HCT116 (cell line): ENCODE results near the gene HBA2. TPM values are rescaled to one million over a fixed set of nuclear protein-coding genes. Genes with fewer than 3 reads are reported as not detected.

Experiments
- total RNA-seq: library from RNA; stranded (reverse); gene quantifications from one replicate; pipeline ENCODE4 v1.2.1, GENCODE V29; 2021; ENCODE audit not compliant: unreplicated experiment

The HBA2 gene
- total RNA-seq, 1 experiment from 2014 or later: 3.0 TPM

Other genes with a start within 250 kb of the HBA2 start
- gene POLR3K, start 119.3 kb upstream of the HBA2 start, total RNA-seq: 22.7 TPM
- 24.5 TPM for gene SNRNP25, start 119.0 kb upstream of the HBA2 start, total RNA-seq
- 19.8 TPM for gene RHBDF1, start 100.2 kb upstream of the HBA2 start, total RNA-seq
- gene MPG, start 94.7 kb upstream of the HBA2 start, total RNA-seq: 32.6 TPM
- gene NPRL3, start 34.2 kb upstream of the HBA2 start, total RNA-seq: 32.0 TPM
- not detected for gene HBZ, start 20.2 kb upstream of the HBA2 start, total RNA-seq
- not detected for gene HBM, start 6.9 kb upstream of the HBA2 start, total RNA-seq
- 4.9 TPM for gene HBA1, start 3.8 kb downstream of the HBA2 start, total RNA-seq
- gene HBQ1, start 7.6 kb downstream of the HBA2 start, total RNA-seq: not detected
- 50.5 TPM for gene LUC7L, start 56.6 kb downstream of the HBA2 start, total RNA-seq
- gene FAM234A, start 61.9 kb downstream of the HBA2 start, total RNA-seq: 36.4 TPM
- gene RGS11, start 103.1 kb downstream of the HBA2 start, total RNA-seq: not detected
- not detected for gene ARHGDIG, start 107.7 kb downstream of the HBA2 start, total RNA-seq
- gene PDIA2, start 110.3 kb downstream of the HBA2 start, total RNA-seq: 0.93 TPM
- gene AXIN1, start 179.8 kb downstream of the HBA2 start, total RNA-seq: 20.2 TPM
- gene MRPL28, start 197.7 kb downstream of the HBA2 start, total RNA-seq: 61.4 TPM
- gene PGAP6, start 209.1 kb downstream of the HBA2 start, total RNA-seq: 35.4 TPM
- gene NME4, start 224.3 kb downstream of the HBA2 start, total RNA-seq: 68.2 TPM
- gene DECR2, start 229.0 kb downstream of the HBA2 start, total RNA-seq: 17.1 TPM